GM12892 (cell line): ENCODE data around the gene CCDC6.

Experiments used
- POLR2A ChIP-seq: IDR thresholded peaks from 2 replicates; pipeline ENCODE4 v1.6.1; 2011; ENCODE audit warnings: low read depth, low read length, control low read depth
- POLR2AphosphoS5 ChIP-seq: IDR thresholded peaks from 2 replicates; pipeline ENCODE4 v1.6.1; 2011; ENCODE audit warnings: low read depth, low read length, control low read depth

DNA sequence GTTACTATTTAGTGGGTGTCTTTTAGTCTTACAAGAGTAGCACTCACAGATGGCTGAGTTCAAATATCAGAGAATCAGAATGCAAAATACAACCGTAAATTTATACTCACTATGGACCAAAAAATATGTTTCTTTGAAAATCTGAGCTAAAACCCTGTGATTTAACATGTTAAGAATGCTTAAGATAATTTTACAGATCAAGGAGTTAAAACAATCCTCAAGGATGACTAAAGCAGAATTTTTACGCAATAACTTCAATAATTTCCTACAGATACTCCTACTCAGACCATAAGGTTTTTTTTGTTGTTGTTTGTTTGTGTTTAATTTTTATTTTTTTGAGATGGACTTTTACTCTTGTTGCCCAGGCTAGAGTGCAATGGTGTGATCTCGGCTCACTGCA, 47.9 kb upstream of the CCDC6 start:
- TF ChIP-seq POLR2A (no peak), POLR2AphosphoS5 (no peak)
